Activated naive CD4-positive, alpha-beta T cell treated with anti-CD3 and anti-CD28 coated beads for 36 hours (primary cell): Measurements from ENCODE around the gene UBTD1. TPM values are rescaled to one million over a fixed set of nuclear protein-coding genes. Genes with fewer than 3 reads are reported as not detected.
"Not testable (repeated sequence)": the region's sequence is repeated elsewhere in the genome, so short reads cannot be mapped to it uniquely, and the experiment has no call there.

ENCODE experiments used
- CTCF ChIA-PET: fragments of 350-600 bp; sonication (Branson Sonifier 250); formaldehyde crosslinking; loops from one replicate; lab custom pipeline; 2021; ENCODE audit warnings: antibody characterized with exemption; lab: Charles Lee
- DNase-seq: peaks from one replicate; pipeline ENCODE4 v3.0.0-alpha.2; 2020
- H3K27ac Mint-ChIP-seq: one replicate; pipeline ENCODE4 v1.8.0; 2021; ENCODE audit warnings: mild to moderate bottlenecking, mixed read lengths
- H3K27me3 Mint-ChIP-seq: one replicate; pipeline ENCODE4 v1.8.0; 2021; ENCODE audit warnings: low read depth, mixed read lengths
- H3K36me3 Mint-ChIP-seq: one replicate; pipeline ENCODE4 v1.8.0; 2021; ENCODE audit warnings: low read depth, mixed read lengths
- H3K4me1 Mint-ChIP-seq: one replicate; pipeline ENCODE4 v1.8.0; 2021; ENCODE audit warnings: low read depth, mixed read lengths
- H3K4me3 Mint-ChIP-seq: one replicate; pipeline ENCODE4 v1.8.0; 2021; ENCODE audit warnings: mild to moderate bottlenecking, moderate library complexity, mixed read lengths
- H3K9me3 Mint-ChIP-seq: one replicate; pipeline ENCODE4 v1.8.0; 2021; ENCODE audit warnings: mixed read lengths
- intact Hi-C: fragments of 100-400 bp; cut with micrococcal nuclease; formaldehyde crosslinking; loops from one replicate; pipeline ENCODE4 v1.15.1; 2023
- total RNA-seq, 2 experiments: library from RNA; stranded (reverse); gene quantifications; one replicate each; pipeline ENCODE4 v1.2.3, GENCODE V29; 2021

The UBTD1 gene
- total RNA-seq, 2 experiments from 2014 or later = 0.86 to 1.3 TPM

DNA sequence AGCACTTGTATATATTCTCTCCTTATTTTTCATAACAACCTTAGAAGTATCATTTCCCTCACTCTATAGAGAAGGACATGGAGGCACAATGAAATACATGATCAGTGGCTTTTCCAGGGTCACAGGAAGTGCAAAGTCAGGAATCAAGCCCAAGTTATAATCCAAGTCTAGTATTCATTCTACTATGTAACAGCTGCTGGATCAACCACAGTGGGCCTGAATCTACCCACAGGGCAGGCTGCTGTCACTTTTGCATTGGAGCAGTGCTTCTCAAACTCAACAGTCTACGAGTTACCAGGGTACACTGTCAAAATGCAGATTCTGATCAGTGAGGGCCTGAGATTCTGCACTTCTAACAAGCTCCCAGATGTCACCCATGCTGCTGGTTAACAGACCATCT is 34.5 kb upstream of the UBTD1 start:
- no peak for DNase-seq
- Mint-ChIP-seq H3K4me3 (no peak overlapping the region), H3K27ac (peak overlapping the region; percentile 50), H3K4me1 (no peaks in the 10 kb centered on the region), H3K36me3 (peaks cover 36% of the 10 kb centered on the region), H3K9me3 (no peaks in the 10 kb centered on the region), H3K27me3 (no peaks in the 10 kb centered on the region)
- CTCF ChIA-PET = interaction anchor here (0.6 to 5.2 kb wide), 16 partner anchors 9 to 206 kb away, joined by 3 to 63 read pairs (median 5); no protein-coding TSS in a partner anchor
- intact Hi-C loops = loop anchor here (1.0 kb wide), 1 partner anchor 57 kb away; no protein-coding TSS in a partner anchor

DNA sequence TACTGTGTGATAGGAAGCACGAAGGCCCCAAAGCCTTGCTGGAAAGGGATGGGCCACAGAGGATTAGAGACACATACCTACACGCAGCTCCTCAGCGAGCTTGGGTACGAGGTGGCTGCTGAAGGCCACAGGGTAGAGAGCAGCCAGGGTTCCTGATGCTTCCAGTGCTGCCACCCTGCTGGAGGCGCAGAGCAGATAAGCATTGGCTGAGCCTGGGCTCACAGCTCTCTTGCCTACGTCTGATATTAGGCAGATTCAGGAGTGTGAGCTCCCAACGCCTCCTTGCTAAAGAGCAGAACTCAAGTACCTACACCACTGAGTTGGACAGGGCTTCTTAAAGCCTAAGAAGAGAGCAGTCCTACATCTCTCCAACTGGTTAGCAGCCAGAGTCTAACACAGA is 32.7 kb upstream of the UBTD1 start:
- Mint-ChIP-seq H3K9me3 (no peaks in the 10 kb centered on the region), H3K36me3 (peaks cover 27% of the 10 kb centered on the region), H3K4me3 (no peak overlapping the region), H3K27me3 (no peaks in the 10 kb centered on the region), H3K4me1 (no peaks in the 10 kb centered on the region), H3K27ac (no peak overlapping the region)
- no peak for DNase-seq
- CTCF ChIA-PET = interaction anchor here (0.9 to 5.2 kb wide), 5 partner anchors 9 to 87 kb away, joined by 3 to 63 read pairs (median 4); no protein-coding TSS in a partner anchor
- intact Hi-C loops = no loop called here

GRCh38 chr10:97466755-97467154 is 32.0 kb upstream of the UBTD1 start:
- no peaks in the 10 kb centered on the region for H3K27me3 Mint-ChIP-seq
- no peaks in the 10 kb centered on the region for H3K4me1 Mint-ChIP-seq
- H3K27ac Mint-ChIP-seq = no peak overlapping the region
- H3K9me3 Mint-ChIP-seq = no peaks in the 10 kb centered on the region
- CTCF ChIA-PET = interaction anchor here (1.0 to 5.2 kb wide), 4 partner anchors 8 to 86 kb away, joined by 3 to 63 read pairs (median 4); no protein-coding TSS in a partner anchor
- intact Hi-C loops = no loop called here
- no peak for DNase-seq
- no peak overlapping the region for H3K4me3 Mint-ChIP-seq
- H3K36me3 Mint-ChIP-seq = peaks cover 25% of the 10 kb centered on the region

DNA sequence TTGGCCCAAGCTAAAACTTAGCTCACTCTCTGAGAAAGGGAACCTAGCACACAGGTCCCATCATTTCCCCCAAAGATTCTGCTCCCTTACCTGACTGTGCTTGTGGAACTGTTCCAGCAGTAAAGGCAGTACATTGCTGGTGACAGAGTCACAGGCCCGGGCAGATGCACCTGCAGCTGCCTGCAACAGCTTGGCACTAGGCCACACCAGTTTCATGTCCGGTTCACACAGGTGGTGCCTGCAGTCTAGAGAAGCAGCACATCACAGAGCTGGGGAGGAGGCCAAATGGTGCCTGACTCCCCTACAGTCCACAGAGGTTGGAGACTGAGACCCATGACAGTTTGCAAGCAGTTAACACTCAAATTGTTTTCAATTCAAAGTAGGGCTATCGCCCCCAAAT is 30.6 kb upstream of the UBTD1 start:
- Mint-ChIP-seq H3K4me1 (no peaks in the 10 kb centered on the region), H3K27ac (peak overlapping the region; percentile 22), H3K27me3 (no peaks in the 10 kb centered on the region), H3K4me3 (no peak overlapping the region), H3K9me3 (no peaks in the 10 kb centered on the region), H3K36me3 (peaks cover 23% of the 10 kb centered on the region)
- DNase-seq = no peak
- CTCF ChIA-PET = interaction anchor here (0.6 to 5.2 kb wide), 6 partner anchors 9 to 211 kb away, joined by 3 to 63 read pairs (median 4); no protein-coding TSS in a partner anchor
- intact Hi-C loops = no loop called here

- Mint-ChIP-seq H3K36me3 (peaks cover 25% of the 10 kb centered on the region), H3K27ac (peak overlapping the region; percentile 22)
- H3K27me3 Mint-ChIP-seq, H3K9me3 Mint-ChIP-seq, DNase-seq, H3K4me1 Mint-ChIP-seq, intact Hi-C loops, H3K4me3 Mint-ChIP-seq: not testable (repeated sequence)
- CTCF ChIA-PET = interaction anchor here (1.9 to 5.2 kb wide), 2 partner anchors 31 to 84 kb away, joined by 4 to 63 read pairs; no protein-coding TSS in a partner anchor
Measured at GRCh38 chr10:97468781-97469180, 29.9 kb upstream of the UBTD1 start.

- intact Hi-C loops = no loop called here
- H3K9me3 Mint-ChIP-seq = no peaks in the 10 kb centered on the region
- peaks cover 43% of the 10 kb centered on the region for H3K36me3 Mint-ChIP-seq
- no peaks in the 10 kb centered on the region for H3K4me1 Mint-ChIP-seq
- H3K4me3 Mint-ChIP-seq = no peak overlapping the region
- CTCF ChIA-PET = interaction anchor here (0.9 to 1.5 kb wide), 2 partner anchors 8 to 78 kb away, joined by 4 to 5 read pairs; no protein-coding TSS in a partner anchor
- DNase-seq = no peak
- H3K27me3 Mint-ChIP-seq = no peaks in the 10 kb centered on the region
- no peak overlapping the region for H3K27ac Mint-ChIP-seq
Measured at GRCh38 chr10:97474918-97475317, 23.8 kb upstream of the UBTD1 start.

DNA sequence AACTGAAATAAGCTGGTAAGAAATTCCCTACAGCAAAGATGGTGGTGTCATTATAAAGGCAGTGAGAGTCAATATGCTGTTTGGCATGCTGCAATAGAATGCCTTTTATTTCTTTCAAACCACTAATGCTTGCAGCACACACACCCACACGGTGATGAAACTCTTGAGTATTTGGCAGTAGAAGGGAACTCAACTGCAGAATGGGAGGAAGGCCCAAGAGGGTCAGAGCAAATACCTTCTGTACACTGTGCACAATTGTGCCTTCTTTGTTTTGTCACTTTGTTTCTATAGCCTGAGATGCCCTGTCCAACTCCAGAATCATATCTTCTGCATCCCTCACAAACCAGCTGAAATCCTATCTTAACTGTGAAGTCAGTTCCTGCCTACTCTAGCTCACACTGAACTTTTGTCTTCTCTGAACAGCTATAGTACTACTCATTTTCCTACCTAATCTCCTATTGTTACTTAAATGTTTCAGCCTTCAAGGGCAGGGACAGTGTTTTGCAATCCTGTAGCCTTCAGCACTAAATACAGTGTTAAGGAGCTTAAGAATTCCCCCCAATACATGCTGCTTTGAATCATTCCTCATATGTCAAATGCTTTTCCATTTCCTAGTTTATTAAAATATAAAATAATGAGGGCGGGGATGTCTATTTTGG is 22.7 kb upstream of the UBTD1 start:
- Mint-ChIP-seq H3K27me3 (no peaks in the 10 kb centered on the region), H3K4me3 (no peak overlapping the region), H3K9me3 (no peaks in the 10 kb centered on the region), H3K4me1 (no peaks in the 10 kb centered on the region), H3K27ac (no peak overlapping the region), H3K36me3 (peaks cover 45% of the 10 kb centered on the region)
- CTCF ChIA-PET = interaction anchor here (0.8 to 2.4 kb wide), 4 partner anchors 11 to 226 kb away, joined by 3 to 10 read pairs (median 6); no protein-coding TSS in a partner anchor
- DNase-seq = no peak
- intact Hi-C loops = no loop called here

- H3K27me3 Mint-ChIP-seq, H3K27ac Mint-ChIP-seq, H3K4me1 Mint-ChIP-seq, H3K4me3 Mint-ChIP-seq, DNase-seq, CTCF ChIA-PET, intact Hi-C loops, H3K9me3 Mint-ChIP-seq: not testable (repeated sequence)
- H3K36me3 Mint-ChIP-seq = peaks cover 40% of the 10 kb centered on the region
Measured at GRCh38 chr10:97479410-97479809, 19.3 kb upstream of the UBTD1 start.

- no peak overlapping the region for H3K4me3 Mint-ChIP-seq
- no peaks in the 10 kb centered on the region for H3K9me3 Mint-ChIP-seq
- H3K27ac Mint-ChIP-seq = no peak overlapping the region
- H3K36me3 Mint-ChIP-seq = peaks cover 38% of the 10 kb centered on the region
- no peaks in the 10 kb centered on the region for H3K4me1 Mint-ChIP-seq
- no peak for DNase-seq
- intact Hi-C loops = no loop called here
- CTCF ChIA-PET = no interaction called here
- no peaks in the 10 kb centered on the region for H3K27me3 Mint-ChIP-seq
Measured at GRCh38 chr10:97479939-97480338, 18.8 kb upstream of the UBTD1 start.

GRCh38 chr10:97481071-97481470 is 17.7 kb upstream of the UBTD1 start:
- intact Hi-C loops = no loop called here
- CTCF ChIA-PET = no interaction called here

GRCh38 chr10:97482381-97482780 is 16.3 kb upstream of the UBTD1 start:
- no peak for DNase-seq
- intact Hi-C loops = no loop called here
- Mint-ChIP-seq H3K36me3 (peaks cover 25% of the 10 kb centered on the region), H3K27ac (no peak overlapping the region), H3K9me3 (no peaks in the 10 kb centered on the region), H3K27me3 (no peaks in the 10 kb centered on the region), H3K4me1 (peaks cover 9% of the 10 kb centered on the region), H3K4me3 (no peak overlapping the region)
- CTCF ChIA-PET = no interaction called here

More at GRCh38 chr10:97481071-97481470, 17.7 kb upstream of the UBTD1 start:
- no peaks in the 10 kb centered on the region for H3K9me3 Mint-ChIP-seq
- DNase-seq = no peak
- H3K27ac Mint-ChIP-seq = no peak overlapping the region
- H3K27me3 Mint-ChIP-seq = no peaks in the 10 kb centered on the region
- H3K4me3 Mint-ChIP-seq = no peak overlapping the region
- H3K4me1 Mint-ChIP-seq = peaks cover 5% of the 10 kb centered on the region
- peaks cover 29% of the 10 kb centered on the region for H3K36me3 Mint-ChIP-seq

DNA sequence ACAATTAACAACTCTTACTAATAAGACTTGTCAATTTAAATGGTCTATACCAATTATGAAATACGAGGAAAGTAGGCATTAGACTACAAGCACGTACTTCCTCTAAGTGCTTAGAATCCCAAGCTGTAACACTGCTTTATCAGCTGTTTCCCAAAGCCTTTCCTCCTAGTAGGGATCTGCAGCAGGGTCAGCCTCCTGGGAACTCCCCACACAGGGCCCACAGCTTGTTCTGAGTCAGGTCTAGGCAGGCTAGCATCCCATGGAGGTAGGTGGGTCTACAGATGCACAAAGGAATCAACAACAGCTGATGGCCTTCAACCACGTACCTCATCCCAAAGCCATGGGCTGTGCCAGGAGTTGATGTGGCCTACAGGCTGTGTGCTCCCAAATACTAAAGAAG is 15.2 kb upstream of the UBTD1 start:
- intact Hi-C loops = no loop called here
- Mint-ChIP-seq H3K27ac (no peak overlapping the region), H3K27me3 (no peaks in the 10 kb centered on the region), H3K4me3 (no peak overlapping the region), H3K36me3 (peaks cover 21% of the 10 kb centered on the region), H3K9me3 (no peaks in the 10 kb centered on the region), H3K4me1 (peaks cover 12% of the 10 kb centered on the region)
- CTCF ChIA-PET = no interaction called here
- DNase-seq = no peak

- Mint-ChIP-seq H3K27me3 (no peaks in the 10 kb centered on the region), H3K4me1 (peaks cover 14% of the 10 kb centered on the region), H3K4me3 (no peak overlapping the region), H3K36me3 (peaks cover 21% of the 10 kb centered on the region), H3K27ac (no peak overlapping the region), H3K9me3 (no peaks in the 10 kb centered on the region)
- CTCF ChIA-PET = interaction anchor here (0.6 kb wide), 1 partner anchor 10 kb away, joined by 5 read pairs; no protein-coding TSS in a partner anchor
- intact Hi-C loops = no loop called here
- no peak for DNase-seq
Measured at GRCh38 chr10:97483921-97484320, 14.8 kb upstream of the UBTD1 start.
